Thoracic aorta (tissue), 2 donors: ENCODE results near the gene SULF2. TPM values are rescaled to one million over a fixed set of nuclear protein-coding genes. Genes with fewer than 3 reads are reported as not detected.

ENCODE experiments used
- ATAC-seq: fragments of 150-250 bp; one replicate; pipeline ENCODE4 v1.8.0; 2017; ENCODE audit warnings: low read depth; ENCODE audit not compliant: insufficient number of reproducible peaks, low FRiP score
- DNase-seq: peaks from one replicate; pipeline ENCODE4 v3.0.0-alpha.2; 2020; ENCODE audit warnings: low spot score
- H3K27ac ChIP-seq, 2 donors: fragments of 200-600 bp; sonication (generic); 1 replicate in 1 of 2; 2 replicates in 1 of 2; pipeline ENCODE4 v1.5.1; 2016; ENCODE audit warnings: mild to moderate bottlenecking in 2 of 2, moderate library complexity in 2 of 2
- H3K27me3 ChIP-seq: fragments of 200-600 bp; sonication (generic); replicated peaks from 2 replicates; pipeline ENCODE4 v1.6.0; 2016; ENCODE audit warnings: mild to moderate bottlenecking; ENCODE audit not compliant: insufficient read depth
- H3K36me3 ChIP-seq: fragments of 200-600 bp; sonication (generic); one replicate; pipeline ENCODE4 v1.5.1; 2016
- H3K4me1 ChIP-seq, 2 donors: fragments of 200-600 bp; sonication (generic); 1 replicate in 1 of 2; 2 replicates in 1 of 2; pipeline versions ENCODE4 v1.5.1 to v1.6.0; 2016; ENCODE audit warnings: low read depth in 2 of 2, mild to moderate bottlenecking in 1 of 2; ENCODE audit not compliant: control insufficient read depth in 1 of 2
- H3K4me3 ChIP-seq: fragments of 200-600 bp; sonication (generic); 2 replicates; pipeline ENCODE4 v1.5.1; 2016; ENCODE audit warnings: mild to moderate bottlenecking
- H3K9me3 ChIP-seq: fragments of 200-600 bp; sonication (generic); 2 replicates; pipeline ENCODE4 v1.5.1; 2016
- total RNA-seq, 2 donors: library from RNA; depleted of rRNA; stranded (reverse); fragments of >200 nt; gene quantifications; one replicate each; pipeline versions ENCODE4 v1.1.0 to v1.2.3, GENCODE V29; 2016
- TF ChIP-seq, protein P1 (sequence below): fragments of 200-600 bp; sonication (generic); IDR thresholded peaks from one replicate; pipeline ENCODE4 v1.5.1; 2019; ENCODE audit warnings: antibody characterized with exemption

Gene SULF2
- total RNA-seq, 2 donors from 2014 or later: 39.0 to 53.9 TPM

DNA sequence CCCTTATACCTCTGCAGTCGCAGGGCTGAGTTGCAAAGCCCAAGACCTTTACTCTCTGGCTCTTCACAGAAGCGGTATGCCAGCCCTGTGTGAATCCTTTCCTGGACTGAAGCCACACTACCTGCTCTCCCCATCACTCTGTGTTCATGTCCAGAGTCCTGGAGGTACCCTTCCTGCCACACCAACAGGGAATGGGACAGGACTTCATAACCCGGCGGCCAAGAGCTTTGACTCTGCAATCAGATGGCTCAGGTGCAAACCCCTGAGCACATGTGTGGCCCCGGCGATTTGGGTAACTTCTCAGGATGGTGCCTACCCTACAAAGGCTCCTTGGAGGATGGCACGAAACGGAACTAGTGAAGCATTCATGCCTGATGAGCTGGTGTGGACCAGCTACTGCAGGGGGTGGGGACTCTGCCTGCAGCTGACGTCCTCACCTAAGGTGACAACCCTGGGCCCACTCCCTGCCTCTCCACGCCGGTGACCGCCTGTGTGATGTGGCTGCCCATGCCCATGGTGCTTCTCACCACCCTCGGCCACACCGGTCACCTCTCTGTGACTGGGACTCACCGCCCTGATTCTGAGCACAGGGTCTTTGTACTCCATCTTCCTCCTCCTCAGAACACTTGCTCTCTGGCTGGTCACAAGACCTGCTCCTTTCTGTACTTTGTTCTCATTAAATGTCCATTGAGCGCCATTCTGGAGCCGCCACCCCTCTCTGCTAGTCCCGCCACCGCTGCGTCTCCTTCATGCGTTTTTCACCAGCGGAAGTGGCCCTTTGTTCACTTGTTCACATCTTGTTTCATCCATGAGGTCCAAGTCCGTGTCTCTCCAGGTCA, 116.7 kb downstream of the SULF2 start:
- ATAC-seq (no peak), DNase-seq (no peak)
- Histone ChIP-seq H3K4me3 (no peak overlapping the region), H3K9me3 (no peaks in the 10 kb centered on the region), H3K27ac (no peak overlapping the region), H3K36me3 (no peaks in the 10 kb centered on the region), H3K27me3 (no peaks in the 10 kb centered on the region), H3K4me1 (peaks cover 0 to 7% of the 10 kb centered on the region in 2 donors)
- TF ChIP-seq, protein P1, sequence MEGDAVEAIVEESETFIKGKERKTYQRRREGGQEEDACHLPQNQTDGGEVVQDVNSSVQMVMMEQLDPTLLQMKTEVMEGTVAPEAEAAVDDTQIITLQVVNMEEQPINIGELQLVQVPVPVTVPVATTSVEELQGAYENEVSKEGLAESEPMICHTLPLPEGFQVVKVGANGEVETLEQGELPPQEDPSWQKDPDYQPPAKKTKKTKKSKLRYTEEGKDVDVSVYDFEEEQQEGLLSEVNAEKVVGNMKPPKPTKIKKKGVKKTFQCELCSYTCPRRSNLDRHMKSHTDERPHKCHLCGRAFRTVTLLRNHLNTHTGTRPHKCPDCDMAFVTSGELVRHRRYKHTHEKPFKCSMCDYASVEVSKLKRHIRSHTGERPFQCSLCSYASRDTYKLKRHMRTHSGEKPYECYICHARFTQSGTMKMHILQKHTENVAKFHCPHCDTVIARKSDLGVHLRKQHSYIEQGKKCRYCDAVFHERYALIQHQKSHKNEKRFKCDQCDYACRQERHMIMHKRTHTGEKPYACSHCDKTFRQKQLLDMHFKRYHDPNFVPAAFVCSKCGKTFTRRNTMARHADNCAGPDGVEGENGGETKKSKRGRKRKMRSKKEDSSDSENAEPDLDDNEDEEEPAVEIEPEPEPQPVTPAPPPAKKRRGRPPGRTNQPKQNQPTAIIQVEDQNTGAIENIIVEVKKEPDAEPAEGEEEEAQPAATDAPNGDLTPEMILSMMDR: no peak

GRCh38 chr20:47667531-47668312, 117.6 kb downstream of the SULF2 start:
- H3K36me3 ChIP-seq: no peaks in the 10 kb centered on the region
- TF ChIP-seq, protein P1: no peak
- no peak for DNase-seq

DNA sequence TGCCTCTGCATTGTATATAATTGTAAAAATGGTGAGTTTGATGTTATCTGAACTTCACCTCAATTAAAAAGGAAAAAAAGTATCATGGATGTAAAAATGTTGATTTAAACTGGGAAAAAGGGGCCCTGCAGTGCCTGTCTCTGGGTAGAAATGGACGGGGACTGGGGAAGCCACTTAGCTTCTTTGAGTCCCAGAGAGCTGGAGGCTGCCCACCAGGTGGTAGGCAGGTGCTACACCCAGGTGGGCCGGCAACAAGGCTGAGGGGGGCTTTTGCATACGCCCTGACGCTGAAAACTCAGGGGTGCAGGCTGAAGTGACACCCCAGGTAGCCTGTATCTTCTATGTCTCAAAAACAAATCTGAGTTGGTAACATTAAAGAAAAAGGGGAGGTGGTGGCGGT, 118.2 kb downstream of the SULF2 start:
- ATAC-seq (no peak), DNase-seq (no peak)
- Histone ChIP-seq H3K4me3 (no peak overlapping the region), H3K4me1 (peaks cover 0 to 15% of the 10 kb centered on the region in 2 donors), H3K36me3 (no peaks in the 10 kb centered on the region), H3K27ac (no peak overlapping the region), H3K9me3 (no peaks in the 10 kb centered on the region), H3K27me3 (no peaks in the 10 kb centered on the region)
- TF ChIP-seq, protein P1: no peak

More at GRCh38 chr20:47667531-47668312, 117.6 kb downstream of the SULF2 start:
- Histone ChIP-seq H3K27me3 (no peaks in the 10 kb centered on the region), H3K27ac (no peak overlapping the region), H3K9me3 (no peaks in the 10 kb centered on the region), H3K4me1 (peaks cover 0 to 15% of the 10 kb centered on the region in 2 donors), H3K4me3 (no peak overlapping the region)
- ATAC-seq: no peak

DNA sequence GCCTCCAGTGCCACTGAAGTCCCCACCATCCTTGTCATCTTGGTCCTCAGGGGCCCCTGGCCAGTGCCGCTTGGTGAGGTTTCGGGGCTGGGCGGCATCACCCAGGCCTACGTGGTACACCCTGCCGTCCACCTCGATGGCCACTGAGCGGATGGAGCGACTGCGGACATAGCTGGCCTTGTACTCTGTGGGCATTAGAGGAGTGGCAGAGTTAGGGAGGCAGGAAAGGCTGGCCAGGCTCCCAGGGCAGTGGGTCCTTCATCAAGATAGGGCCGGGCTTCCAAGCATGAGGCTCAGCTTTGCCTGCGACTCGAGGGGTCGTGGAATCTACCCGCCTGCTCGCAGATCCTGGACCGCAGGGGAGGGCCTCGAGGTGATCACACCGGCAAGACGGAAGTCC, 119.0 kb downstream of the SULF2 start:
- TF ChIP-seq, protein P1: no peak

More for the DNA sequence above, 119.0 kb downstream of the SULF2 start:
- Histone ChIP-seq H3K36me3 (peaks cover 5% of the 10 kb centered on the region), H3K4me1 (peaks cover 0 to 15% of the 10 kb centered on the region in 2 donors), H3K27ac (no peak overlapping the region), H3K9me3 (no peaks in the 10 kb centered on the region), H3K4me3 (no peak overlapping the region), H3K27me3 (no peaks in the 10 kb centered on the region)
- no peak for ATAC-seq
- no peak for DNase-seq
